OCI-LY3 (cell line): ENCODE measurements around the gene MAPK8IP1.

ENCODE experiments used
- EZH2phosphoT487 ChIP-seq: fragments of 200-600 bp; shearing (Covaris generic); IDR thresholded peaks from 2 replicates; pipeline ENCODE4 v1.6.1; 2018; ENCODE audit warnings: antibody characterized with exemption, mixed run types, low read depth
- TF ChIP-seq, protein P1 (sequence below): fragments of 200-600, 300-600 bp; sonication (generic); IDR thresholded peaks from 2 replicates; pipeline ENCODE4 v1.5.1; 2014; ENCODE audit warnings: antibody characterized with exemption, low read length, low read depth

DNA sequence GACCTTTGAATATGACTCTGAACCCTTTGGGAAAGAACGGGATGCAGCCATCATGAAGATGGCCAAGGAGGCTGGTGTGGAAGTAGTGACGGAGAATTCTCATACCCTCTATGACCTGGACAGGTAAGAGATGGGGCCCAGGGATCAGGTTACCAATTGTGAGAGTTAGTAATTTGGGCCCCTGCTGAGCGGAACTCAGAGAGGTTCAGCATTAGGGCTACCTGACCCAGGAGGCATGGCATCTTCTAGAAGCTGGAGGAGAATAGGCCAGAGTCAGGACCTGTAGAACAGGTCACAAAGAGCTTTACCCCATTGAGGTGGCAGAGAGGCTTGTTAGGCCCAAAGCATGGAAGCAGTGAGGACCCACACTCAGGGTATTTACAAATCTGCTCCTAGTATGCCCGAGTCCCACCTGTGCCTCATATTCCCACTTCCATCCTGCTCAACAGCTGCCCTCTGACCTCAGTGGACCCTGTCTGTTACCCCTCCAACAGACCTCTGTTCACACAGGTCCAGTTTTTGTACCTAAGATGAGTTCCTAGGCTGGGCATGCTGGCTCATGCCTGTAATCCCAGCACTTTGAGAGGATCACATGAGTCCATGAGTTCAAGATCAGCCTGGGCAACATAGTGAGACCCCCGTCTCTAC lies 26.6 kb upstream of the MAPK8IP1 start:
- TF ChIP-seq, protein P1, sequence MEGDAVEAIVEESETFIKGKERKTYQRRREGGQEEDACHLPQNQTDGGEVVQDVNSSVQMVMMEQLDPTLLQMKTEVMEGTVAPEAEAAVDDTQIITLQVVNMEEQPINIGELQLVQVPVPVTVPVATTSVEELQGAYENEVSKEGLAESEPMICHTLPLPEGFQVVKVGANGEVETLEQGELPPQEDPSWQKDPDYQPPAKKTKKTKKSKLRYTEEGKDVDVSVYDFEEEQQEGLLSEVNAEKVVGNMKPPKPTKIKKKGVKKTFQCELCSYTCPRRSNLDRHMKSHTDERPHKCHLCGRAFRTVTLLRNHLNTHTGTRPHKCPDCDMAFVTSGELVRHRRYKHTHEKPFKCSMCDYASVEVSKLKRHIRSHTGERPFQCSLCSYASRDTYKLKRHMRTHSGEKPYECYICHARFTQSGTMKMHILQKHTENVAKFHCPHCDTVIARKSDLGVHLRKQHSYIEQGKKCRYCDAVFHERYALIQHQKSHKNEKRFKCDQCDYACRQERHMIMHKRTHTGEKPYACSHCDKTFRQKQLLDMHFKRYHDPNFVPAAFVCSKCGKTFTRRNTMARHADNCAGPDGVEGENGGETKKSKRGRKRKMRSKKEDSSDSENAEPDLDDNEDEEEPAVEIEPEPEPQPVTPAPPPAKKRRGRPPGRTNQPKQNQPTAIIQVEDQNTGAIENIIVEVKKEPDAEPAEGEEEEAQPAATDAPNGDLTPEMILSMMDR = no peak
- TF ChIP-seq EZH2phosphoT487 = no peak
